ENCODE measurements around the gene GNB2. TPM values are rescaled to one million over a fixed set of nuclear protein-coding genes. Genes with fewer than 3 reads are reported as not detected.
A peak's percentile ranks its signal among the peaks of the same experiment; 100 is the strongest.

The GNB2 gene
- total RNA-seq, 1 donor from 2014 or later: 229 TPM

- H3K4me1 Mint-ChIP-seq: peaks cover 14% of the 10 kb centered on the region
- peak overlapping the region; percentile 94 for H3K27ac Mint-ChIP-seq (ENCODE audit: unreplicated experiment)
- H3K27me3 Mint-ChIP-seq (ENCODE audit: low read depth): peaks cover 10% of the 10 kb centered on the region
- H3K9me3 Mint-ChIP-seq: no peaks in the 10 kb centered on the region
- peak; percentile 96 for TF ChIP-seq CTCF (conservative IDR thresholded peaks at IDR 0.05)
- DNase-seq (ENCODE audit: low read depth, low spot score): peak; percentile 96
- H3K36me3 Mint-ChIP-seq (ENCODE audit: low read depth): peaks cover 3% of the 10 kb centered on the region
- H3K4me3 Mint-ChIP-seq: peak overlapping the region; percentile 96
Observed at GRCh38 chr7:100705320-100705752, 31.8 kb downstream of the GNB2 start.

GRCh38 chr7:100705753-100706671, 32.5 kb downstream of the GNB2 start, which contains the start of gene POP7:
Gene POP7 (plus strand): TSS chr7:100706121. CDS start chr7:100706831, 710 bp downstream.
- H3K9me3 Mint-ChIP-seq: no peaks in the 10 kb centered on the region
- H3K4me1 Mint-ChIP-seq: peaks cover 14% of the 10 kb centered on the region
- H3K27ac Mint-ChIP-seq (ENCODE audit: unreplicated experiment): peak within 1 kb of the TSS; percentile 95
- H3K4me3 Mint-ChIP-seq: peak within 1 kb of the TSS; percentile 96
- TF ChIP-seq CTCF (conservative IDR thresholded peaks at IDR 0.05): no peak
- peak; percentile 99 for DNase-seq (ENCODE audit: low read depth, low spot score)
- peaks cover 3% of the 10 kb centered on the region for H3K36me3 Mint-ChIP-seq (ENCODE audit: low read depth)
- peaks cover 8% of the 10 kb centered on the region for H3K27me3 Mint-ChIP-seq (ENCODE audit: low read depth)

- Mint-ChIP-seq H3K36me3 (ENCODE audit: low read depth) (peaks cover 3% of the 10 kb centered on the region), H3K27me3 (ENCODE audit: low read depth) (peaks cover 5% of the 10 kb centered on the region), H3K27ac (ENCODE audit: unreplicated experiment) (peak overlapping the region; percentile 95), H3K4me1 (peaks cover 14% of the 10 kb centered on the region), H3K4me3 (peak overlapping the region; percentile 96), H3K9me3 (no peaks in the 10 kb centered on the region)
- no peak for TF ChIP-seq CTCF (conservative IDR thresholded peaks at IDR 0.05)
- DNase-seq (ENCODE audit: low read depth, low spot score): no peak
Observed at GRCh38 chr7:100706672-100707311, 33.3 kb downstream of the GNB2 start.

- no peak for DNase-seq (ENCODE audit: low read depth, low spot score)
- TF ChIP-seq CTCF (conservative IDR thresholded peaks at IDR 0.05): no peak
- Mint-ChIP-seq H3K4me3 (peak overlapping the region; percentile 72), H3K27me3 (ENCODE audit: low read depth) (no peaks in the 10 kb centered on the region), H3K36me3 (ENCODE audit: low read depth) (peaks cover 6% of the 10 kb centered on the region), H3K4me1 (peaks cover 14% of the 10 kb centered on the region), H3K27ac (ENCODE audit: unreplicated experiment) (no peak overlapping the region), H3K9me3 (no peaks in the 10 kb centered on the region)
Observed at GRCh38 chr7:100708395-100708794, 34.9 kb downstream of the GNB2 start.

GRCh38 chr7:100710452-100710851, 36.9 kb downstream of the GNB2 start:
- no peak overlapping the region for H3K27ac Mint-ChIP-seq (ENCODE audit: unreplicated experiment)
- no peak overlapping the region for H3K4me3 Mint-ChIP-seq
- no peak for DNase-seq (ENCODE audit: low read depth, low spot score)
- no peaks in the 10 kb centered on the region for H3K9me3 Mint-ChIP-seq
- H3K27me3 Mint-ChIP-seq (ENCODE audit: low read depth): peaks cover 3% of the 10 kb centered on the region
- peaks cover 14% of the 10 kb centered on the region for H3K4me1 Mint-ChIP-seq
- TF ChIP-seq CTCF (conservative IDR thresholded peaks at IDR 0.05): no peak
- peaks cover 6% of the 10 kb centered on the region for H3K36me3 Mint-ChIP-seq (ENCODE audit: low read depth)
